IMR-90 (cell line): ENCODE data around the gene ME3. TPM values are rescaled to one million over a fixed set of nuclear protein-coding genes. Genes with fewer than 3 reads are reported as not detected.
A peak's percentile ranks its signal among the peaks of the same experiment; 100 is the strongest.

Experiments
- ATAC-seq: fragments of 200-7000 bp; cut with Tn5 transposase; 2 replicates; pipeline ENCODE4 v1.9.1; 2020; ENCODE audit warnings: low read depth, mild to moderate bottlenecking, moderate library complexity
- BruUV-seq: library from RNA; stranded (reverse); fragments of 400-500 nt; replicated peaks from 2 replicates; lab custom pipeline; 2021; lab: Mats Ljungman, UMichigan
- CTCF ChIA-PET: fragments of 300-600 bp; formaldehyde crosslinking; extraction: SDS; loops from one replicate; lab custom pipeline; 2021; ENCODE audit warnings: antibody characterized with exemption; lab: Yijun Ruan, JAX
- POLR2A ChIA-PET: fragments of 300-600 bp; sonication (Branson Sonifier 250); formaldehyde crosslinking; loops from one replicate; lab custom pipeline; 2022; ENCODE audit warnings: antibody characterized with exemption; ENCODE audit not compliant: unreplicated experiment; lab: Charles Lee
- DNase-seq: peaks from one replicate; pipeline ENCODE4 v3.0.0; 2013
- H2AFZ ChIP-seq: replicated peaks from 2 replicates; pipeline ENCODE3; 2013; ENCODE audit warnings: low read length, mild to moderate bottlenecking; ENCODE audit not compliant: poor library complexity
- H2AK5ac ChIP-seq: 2 replicates; pipeline ENCODE4 v1.6.1; 2013; ENCODE audit warnings: low read depth, low read length, inconsistent platforms
- H2AK9ac ChIP-seq: replicated peaks from 2 replicates; pipeline ENCODE3; 2013; ENCODE audit warnings: mild to moderate bottlenecking, low read depth, low read length, moderate library complexity; ENCODE audit not compliant: poor library complexity
- H2BK120ac ChIP-seq: 2 replicates; pipeline ENCODE4 v1.6.1; 2013; ENCODE audit warnings: low read depth, low read length, inconsistent platforms
- H2BK15ac ChIP-seq: 3 replicates; pipeline ENCODE4 v1.6.1; 2013; ENCODE audit warnings: low read depth, low read length, inconsistent platforms
- H2BK20ac ChIP-seq: 2 replicates; pipeline ENCODE4 v1.6.1; 2013; ENCODE audit warnings: low read depth, mild to moderate bottlenecking, inconsistent platforms, low read length, moderate library complexity
- H2BK5ac ChIP-seq: 2 replicates; pipeline ENCODE4 v1.6.1; 2013; ENCODE audit warnings: mild to moderate bottlenecking, low read depth, low read length, inconsistent platforms; ENCODE audit not compliant: poor library complexity, severe bottlenecking
- H3K14ac ChIP-seq: replicated peaks from 2 replicates; pipeline ENCODE4 v1.6.1; 2013; ENCODE audit warnings: low read depth, low read length, inconsistent platforms
- H3K18ac ChIP-seq: 2 replicates; pipeline ENCODE4 v1.6.1; 2013; ENCODE audit warnings: low read depth, low read length, control low read depth
- H3K23ac ChIP-seq: 2 replicates; pipeline ENCODE4 v1.6.1; 2013; ENCODE audit warnings: low read depth, low read length, inconsistent platforms
- H3K27ac ChIP-seq: 2 replicates; pipeline ENCODE4 v1.5.1; 2013; ENCODE audit warnings: mild to moderate bottlenecking, control low read depth, low read length; ENCODE audit not compliant: insufficient read depth
- H3K27me3 ChIP-seq: 2 replicates; pipeline ENCODE4 v1.6.1; 2013; ENCODE audit warnings: low read length; ENCODE audit not compliant: control insufficient read depth, insufficient read depth
- H3K36me3 ChIP-seq: 2 replicates; pipeline ENCODE4 v1.6.1; 2013; ENCODE audit warnings: low read length, mixed read lengths; ENCODE audit not compliant: control insufficient read depth, insufficient read depth
- H3K4ac ChIP-seq: 2 replicates; pipeline ENCODE4 v1.6.1; 2013; ENCODE audit warnings: low read depth, low read length, inconsistent platforms
- H3K4me1 ChIP-seq: 2 replicates; pipeline ENCODE4 v1.6.1; 2013; ENCODE audit warnings: low read length, mixed read lengths; ENCODE audit not compliant: control insufficient read depth, insufficient read depth
- H3K4me2 ChIP-seq: 2 replicates; pipeline ENCODE4 v1.6.1; 2013; ENCODE audit warnings: low read depth, mild to moderate bottlenecking, control low read depth, low read length, moderate library complexity
- H3K4me3 ChIP-seq: 2 replicates; pipeline ENCODE4 v1.5.1; 2013; ENCODE audit warnings: low read depth, mild to moderate bottlenecking, control low read depth, low read length, moderate library complexity; ENCODE audit not compliant: insufficient read depth
- H3K56ac ChIP-seq: 2 replicates; pipeline ENCODE4 v1.6.1; 2013; ENCODE audit warnings: low read length, inconsistent platforms; ENCODE audit not compliant: insufficient read depth; ENCODE audit errors: extremely low read depth
- H3K79me1 ChIP-seq, 2 experiments: 2 replicates each; pipeline ENCODE4 v1.6.1; 2013; ENCODE audit warnings: low read length in 2 of 2, inconsistent platforms in 1 of 2, low read depth in 1 of 2
- H3K9ac ChIP-seq: 2 replicates; pipeline ENCODE4 v1.6.1; 2013; ENCODE audit warnings: low read depth, low read length, control low read depth
- H3K9me1 ChIP-seq: 2 replicates; pipeline ENCODE4 v1.6.1; 2013; ENCODE audit warnings: low read length, inconsistent platforms; ENCODE audit not compliant: insufficient read depth
- H3K9me3 ChIP-seq: 2 replicates; pipeline ENCODE4 v1.6.1; 2013; ENCODE audit warnings: low read length; ENCODE audit not compliant: control insufficient read depth, insufficient read depth
- H4K20me1 ChIP-seq: 2 replicates; pipeline ENCODE4 v1.6.1; 2013; ENCODE audit warnings: low read length, inconsistent platforms; ENCODE audit not compliant: insufficient read depth
- H4K5ac ChIP-seq: 2 replicates; pipeline ENCODE4 v1.6.1; 2013; ENCODE audit warnings: mild to moderate bottlenecking, low read depth, low read length, control low read depth
- H4K8ac ChIP-seq, 2 experiments: 2 replicates each; pipeline ENCODE4 v1.6.1; 2013; ENCODE audit warnings: low read depth in 2 of 2, low read length in 2 of 2, control low read depth in 1 of 2, inconsistent platforms in 1 of 2
- H4K91ac ChIP-seq: 2 replicates; pipeline ENCODE4 v1.6.1; 2013; ENCODE audit warnings: low read depth, low read length, inconsistent platforms; ENCODE audit not compliant: insufficient read depth
- BHLHE40 ChIP-seq: fragments of 150-350 bp; IDR thresholded peaks from 2 replicates; pipeline ENCODE4 v1.6.1; 2016; ENCODE audit warnings: mild to moderate bottlenecking, low read depth, low read length
- CEBPB ChIP-seq: IDR thresholded peaks from 2 replicates; pipeline ENCODE4 v1.6.1; 2012; ENCODE audit warnings: low read depth, low read length, improper control_type of control experiment
- CHD1 ChIP-seq: IDR thresholded peaks from 2 replicates; pipeline ENCODE4 v1.6.1; 2012; ENCODE audit warnings: low read depth, low read length, improper control_type of control experiment
- CTCF ChIP-seq: conservative IDR thresholded peaks from 2 replicates; pipeline ENCODE4 v1.5.1; 2012; ENCODE audit warnings: mild to moderate bottlenecking, low read depth, low read length, improper control_type of control experiment
- FOS ChIP-seq: fragments of 150-350 bp; IDR thresholded peaks from 2 replicates; pipeline ENCODE4 v1.6.1; 2016; ENCODE audit warnings: low read depth, low read length
- MAFK ChIP-seq: IDR thresholded peaks from 2 replicates; pipeline ENCODE4 v1.6.1; 2012; ENCODE audit warnings: low read depth, low read length, improper control_type of control experiment
- MAZ ChIP-seq: IDR thresholded peaks from 2 replicates; pipeline ENCODE4 v1.6.1; 2012; ENCODE audit warnings: low read depth, mild to moderate bottlenecking, low read length, improper control_type of control experiment, moderate library complexity, borderline replicate concordance
- MXI1 ChIP-seq: IDR thresholded peaks from 2 replicates; pipeline ENCODE4 v1.6.1; 2012; ENCODE audit warnings: low read depth, mild to moderate bottlenecking, low read length, moderate library complexity, borderline replicate concordance
- POLR2A ChIP-seq: IDR thresholded peaks from 2 replicates; pipeline ENCODE4 v1.6.1; 2012; ENCODE audit warnings: mild to moderate bottlenecking, low read depth, low read length
- RAD21 ChIP-seq: IDR thresholded peaks from 2 replicates; pipeline ENCODE4 v1.6.1; 2012; ENCODE audit warnings: low read length, improper control_type of control experiment
- RCOR1 ChIP-seq: IDR thresholded peaks from 2 replicates; pipeline ENCODE4 v1.6.1; 2012; ENCODE audit warnings: mild to moderate bottlenecking, low read length, improper control_type of control experiment; ENCODE audit not compliant: insufficient replicate concordance
- RFX5 ChIP-seq: IDR thresholded peaks from 2 replicates; pipeline ENCODE4 v1.8.0; 2012; ENCODE audit warnings: low read depth, mild to moderate bottlenecking, low read length, moderate library complexity
- SMC3 ChIP-seq: fragments of 150-350 bp; IDR thresholded peaks from 2 replicates; pipeline ENCODE4 v1.6.1; 2016; ENCODE audit warnings: low read depth, mild to moderate bottlenecking, antibody characterized with exemption, low read length, moderate library complexity
- USF2 ChIP-seq: fragments of 150-350 bp; IDR thresholded peaks from 2 replicates; pipeline ENCODE4 v1.6.1; 2017; ENCODE audit warnings: mild to moderate bottlenecking, antibody characterized with exemption, low read length, low read depth
- WGBS, 2 experiments: methylation state at CpG; one replicate each; pipeline versions ENCODE4 v1.1.5 to v1.1.7; 2013; ENCODE audit warnings: missing lambda C conversion rate in 2 of 2; ENCODE audit not compliant: insufficient read length in 1 of 2; ENCODE audit errors: extremely low coverage in 2 of 2; 5-methylcytosine and 5-hydroxymethylcytosine counted together
- dilution Hi-C: fragments of 300-500 bp; cut with HindIII; formaldehyde crosslinking; loops from one replicate; pipeline ENCODE4 v1.14.3; 2018; ENCODE audit warnings: low sequenced_read_pairs; ENCODE audit not compliant: unreplicated experiment
- in situ Hi-C: fragments of 300-500 bp; cut with MboI; formaldehyde crosslinking; loops from 3 replicates; pipeline ENCODE4 v1.14.3; 2019; ENCODE audit warnings: low sequenced_read_pairs, inconsistent platforms, mixed read lengths
- intact Hi-C: fragments of 100-400 bp; cut with micrococcal nuclease; formaldehyde crosslinking; loops from 2 replicates; pipeline ENCODE4 v1.10.0; 2022
- polyA plus RNA-seq, 3 experiments: library from polyadenylated mRNA; depleted of rRNA; stranded (reverse); fragments of >200 nt; gene quantifications; 2 replicates each; pipeline ENCODE4 v1.2.3, GENCODE V29; 2012; ENCODE audit warnings: low replicate concordance in 1 of 3
- total RNA-seq: library from RNA; depleted of rRNA; stranded (reverse); fragments of >200 nt; gene quantifications from 2 replicates; pipeline ENCODE4 v1.2.3, GENCODE V29; 2012
- TF ChIP-seq, protein P1 (sequence below): fragments of 150-350 bp; IDR thresholded peaks from 2 replicates; pipeline ENCODE4 v1.6.1; 2016; ENCODE audit warnings: low read depth, mild to moderate bottlenecking, low read length, moderate library complexity, borderline replicate concordance

The ME3 gene
- total and polyA plus RNA-seq, 2 of the 4 experiments (the other 2 are of a cell fraction) = 7.8 to 9.0 TPM

DNA sequence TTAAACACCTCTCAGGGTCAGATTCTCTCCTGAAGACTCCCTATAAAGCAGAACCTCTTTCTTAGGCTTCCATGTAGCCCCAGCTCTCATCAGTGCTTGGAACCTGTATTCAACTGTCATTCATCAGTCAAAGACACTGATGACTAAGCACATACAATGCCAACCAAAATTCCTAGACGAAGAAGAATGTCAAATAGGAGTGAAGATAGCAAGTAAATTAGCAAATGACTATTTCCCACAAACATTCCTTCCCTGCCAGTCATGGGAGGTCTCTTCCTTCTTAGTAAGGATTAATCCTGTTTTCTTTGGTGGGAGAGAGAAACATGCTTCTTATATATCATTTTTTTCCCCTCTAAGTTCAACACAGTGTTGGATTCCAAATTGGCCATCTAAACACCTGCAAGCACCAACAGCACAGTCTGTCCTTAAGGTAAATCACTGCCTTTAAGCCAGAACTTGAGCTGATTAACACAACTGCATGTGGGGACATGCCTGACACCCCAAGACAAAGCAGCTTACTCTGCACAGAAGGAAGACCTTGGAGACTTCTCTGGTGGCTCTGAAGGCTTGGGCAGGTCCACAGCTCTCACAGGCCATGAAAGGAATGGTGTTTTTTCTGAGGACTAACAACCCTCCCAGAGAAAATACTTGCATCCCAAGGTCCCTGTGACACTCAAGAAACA lies 47.5 kb upstream of the ME3 start:
- Histone ChIP-seq H2BK20ac (peak overlapping the region; percentile 96), H3K14ac (peak overlapping the region; percentile 84), H3K4me1 (peaks cover 10% of the 10 kb centered on the region), H2BK120ac (peak overlapping the region; percentile 95), H2BK5ac (peak overlapping the region; percentile 96), H3K4me2 (peak overlapping the region; percentile 43; the same call in 1 of the 2 replicates), H2BK15ac (peak overlapping the region; percentile 83; the same call in 2 of the 3 replicates), H3K4me3 (no peak overlapping the region), H3K36me3 (no peaks in the 10 kb centered on the region), H3K27ac (peak overlapping the region; percentile 59), H4K8ac (peak overlapping the region; percentile 49 to 83), H4K91ac (peak overlapping the region; percentile 96), H4K20me1 (no peaks in the 10 kb centered on the region), H3K23ac (peak overlapping the region; percentile 86), H2AK5ac (peak overlapping the region; percentile 92), H3K9me1 (peaks cover 5% of the 10 kb centered on the region), H3K79me1 (no peaks in the 10 kb centered on the region), H3K9me3 (no peaks in the 10 kb centered on the region), H2AK9ac (peak overlapping the region; percentile 74), H3K4ac (peak overlapping the region; percentile 95), H3K27me3 (no peaks in the 10 kb centered on the region), H3K9ac (no peak overlapping the region; the same call in 1 of the 2 replicates), H3K56ac (peak overlapping the region; percentile 91; the same call in 1 of the 2 replicates), H3K18ac (peak overlapping the region; percentile 96), H4K5ac (peak overlapping the region; percentile 77; the same call in 1 of the 2 replicates), H2AFZ (peak overlapping the region; percentile 54)
- BruUV-seq = no TSS peak
- dilution Hi-C loops = no loop called here
- in situ Hi-C loops = no loop called here
- CTCF ChIA-PET = interaction anchor here (1.0 kb wide), 1 partner anchor 28 kb away, joined by 3 read pairs; no protein-coding TSS in a partner anchor
- intact Hi-C loops = no loop called here
- peak; percentile 68 for ATAC-seq
- POLR2A ChIA-PET = no interaction called here
- peak; percentile 85 for DNase-seq
- no CpG with 5 or more reads among the region's 1 CpG for WGBS, 2 experiments
- TF ChIP-seq POLR2A (no peak), MXI1 (no peak), RAD21 (no peak), BHLHE40 (no peak), CHD1 (no peak), FOS (peak; percentile 56; the same call in 1 of the 2 replicates), RFX5 (no peak), CTCF (no peak), CEBPB (no peak), USF2 (no peak), MAZ (no peak), MAFK (peak; percentile 54; the same call in 1 of the 2 replicates), RCOR1 (no peak), SMC3 (no peak)
- TF ChIP-seq, protein P1, sequence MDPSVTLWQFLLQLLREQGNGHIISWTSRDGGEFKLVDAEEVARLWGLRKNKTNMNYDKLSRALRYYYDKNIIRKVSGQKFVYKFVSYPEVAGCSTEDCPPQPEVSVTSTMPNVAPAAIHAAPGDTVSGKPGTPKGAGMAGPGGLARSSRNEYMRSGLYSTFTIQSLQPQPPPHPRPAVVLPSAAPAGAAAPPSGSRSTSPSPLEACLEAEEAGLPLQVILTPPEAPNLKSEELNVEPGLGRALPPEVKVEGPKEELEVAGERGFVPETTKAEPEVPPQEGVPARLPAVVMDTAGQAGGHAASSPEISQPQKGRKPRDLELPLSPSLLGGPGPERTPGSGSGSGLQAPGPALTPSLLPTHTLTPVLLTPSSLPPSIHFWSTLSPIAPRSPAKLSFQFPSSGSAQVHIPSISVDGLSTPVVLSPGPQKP = no peak
